RWPE2 (cell line): ENCODE results near the gene ANO2.

Source experiments
- ATAC-seq: fragments of 200-7000 bp; cut with Tn5 transposase; 3 replicates; pipeline ENCODE4 v1.9.1; 2021; ENCODE audit warnings: low read depth
- DNase-seq: peaks from one replicate; pipeline ENCODE4 v3.0.0-alpha.2; 2020; ENCODE audit warnings: low spot score
- H3K27ac ChIP-seq: fragments of 450-650 bp; 2 replicates; pipeline ENCODE4 v1.5.1; 2017; ENCODE audit warnings: mild to moderate bottlenecking; ENCODE audit not compliant: poor library complexity, severe bottlenecking
- H3K27me3 ChIP-seq: fragments of 250-450 bp; sonication (Bioruptor Pico); 2 replicates; pipeline ENCODE4 v1.5.1; 2021; ENCODE audit warnings: mild to moderate bottlenecking, moderate library complexity; ENCODE audit not compliant: insufficient read depth, poor library complexity, severe bottlenecking
- H3K36me3 ChIP-seq: fragments of 250-450 bp; sonication (Bioruptor Pico); 2 replicates; pipeline ENCODE4 v1.5.1; 2020; ENCODE audit warnings: low read depth, mild to moderate bottlenecking, moderate library complexity
- H3K4me1 ChIP-seq: fragments of 250-450 bp; sonication (Bioruptor Pico); 2 replicates; pipeline ENCODE4 v1.5.1; 2021; ENCODE audit warnings: mild to moderate bottlenecking, moderate library complexity; ENCODE audit not compliant: insufficient read depth, poor library complexity, severe bottlenecking
- H3K4me3 ChIP-seq: fragments of 250-450 bp; sonication (Bioruptor Pico); 2 replicates; pipeline ENCODE4 v1.5.1; 2021; ENCODE audit warnings: mild to moderate bottlenecking, moderate library complexity; ENCODE audit not compliant: severe bottlenecking
- H3K9me3 ChIP-seq: fragments of 250-450 bp; sonication (Bioruptor Pico); 2 replicates; pipeline ENCODE4 v1.5.1; 2021; ENCODE audit warnings: mild to moderate bottlenecking, moderate library complexity; ENCODE audit not compliant: severe bottlenecking
- TF ChIP-seq, protein P1 (sequence below): fragments of 450-650 bp; IDR thresholded peaks from one replicate; pipeline ENCODE4 v1.5.1; 2017; ENCODE audit warnings: mild to moderate bottlenecking, moderate library complexity; ENCODE audit not compliant: poor library complexity, severe bottlenecking

Gene ANO2

GRCh38 chr12:5524769-5525436, 420.2 kb downstream of the ANO2 start:
- no peak for DNase-seq
- H3K27ac ChIP-seq: no peak overlapping the region
- H3K4me3 ChIP-seq: no peak overlapping the region
- ATAC-seq: no peak
- H3K27me3 ChIP-seq: peaks cover 9% of the 10 kb centered on the region
- H3K9me3 ChIP-seq: no peaks in the 10 kb centered on the region
- no peaks in the 10 kb centered on the region for H3K4me1 ChIP-seq
- H3K36me3 ChIP-seq: no peaks in the 10 kb centered on the region
- TF ChIP-seq, protein P1, sequence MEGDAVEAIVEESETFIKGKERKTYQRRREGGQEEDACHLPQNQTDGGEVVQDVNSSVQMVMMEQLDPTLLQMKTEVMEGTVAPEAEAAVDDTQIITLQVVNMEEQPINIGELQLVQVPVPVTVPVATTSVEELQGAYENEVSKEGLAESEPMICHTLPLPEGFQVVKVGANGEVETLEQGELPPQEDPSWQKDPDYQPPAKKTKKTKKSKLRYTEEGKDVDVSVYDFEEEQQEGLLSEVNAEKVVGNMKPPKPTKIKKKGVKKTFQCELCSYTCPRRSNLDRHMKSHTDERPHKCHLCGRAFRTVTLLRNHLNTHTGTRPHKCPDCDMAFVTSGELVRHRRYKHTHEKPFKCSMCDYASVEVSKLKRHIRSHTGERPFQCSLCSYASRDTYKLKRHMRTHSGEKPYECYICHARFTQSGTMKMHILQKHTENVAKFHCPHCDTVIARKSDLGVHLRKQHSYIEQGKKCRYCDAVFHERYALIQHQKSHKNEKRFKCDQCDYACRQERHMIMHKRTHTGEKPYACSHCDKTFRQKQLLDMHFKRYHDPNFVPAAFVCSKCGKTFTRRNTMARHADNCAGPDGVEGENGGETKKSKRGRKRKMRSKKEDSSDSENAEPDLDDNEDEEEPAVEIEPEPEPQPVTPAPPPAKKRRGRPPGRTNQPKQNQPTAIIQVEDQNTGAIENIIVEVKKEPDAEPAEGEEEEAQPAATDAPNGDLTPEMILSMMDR: no peak

GRCh38 chr12:5524116-5524768, 420.8 kb downstream of the ANO2 start:
- TF ChIP-seq, protein P1: no peak
- no peaks in the 10 kb centered on the region for H3K36me3 ChIP-seq
- no peak for ATAC-seq

DNA sequence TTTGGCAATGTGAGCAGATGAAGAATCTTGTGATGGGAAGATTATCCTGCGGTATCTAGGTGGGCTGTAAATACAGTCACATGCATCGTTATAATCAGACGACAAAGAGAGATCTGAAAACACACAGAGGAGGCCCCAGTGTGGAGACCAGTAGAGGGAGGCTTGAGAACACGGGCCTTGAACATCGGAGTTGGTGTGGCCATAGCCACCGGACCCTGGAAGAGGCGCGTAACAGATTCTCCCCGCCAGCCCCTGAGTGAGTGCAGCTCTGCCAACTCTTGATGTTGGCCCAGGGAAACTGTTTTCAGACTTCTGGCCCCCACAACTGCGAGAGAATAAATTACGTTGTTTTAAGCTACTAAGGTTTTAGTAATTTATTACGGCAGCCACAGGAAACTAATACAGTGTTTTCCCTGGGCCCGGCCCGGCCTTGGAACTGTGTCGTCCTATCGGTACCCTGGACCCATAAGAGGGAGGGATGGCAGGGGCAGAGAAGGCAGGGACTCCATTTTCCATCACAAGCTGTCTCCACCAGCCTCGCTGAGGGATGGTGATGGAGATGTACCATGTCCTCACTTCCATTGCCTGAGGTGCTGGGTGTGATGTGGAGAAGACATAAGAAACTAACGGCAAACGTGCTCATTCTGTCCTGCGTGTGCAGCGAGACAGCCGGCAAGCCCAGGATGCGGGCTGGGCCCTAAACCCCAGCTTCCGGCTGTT, 421.5 kb downstream of the ANO2 start:
- TF ChIP-seq, protein P1: no peak
- no peaks in the 10 kb centered on the region for H3K9me3 ChIP-seq
- no peak overlapping the region for H3K27ac ChIP-seq
- ATAC-seq (no peak), DNase-seq (no peak)
- no peaks in the 10 kb centered on the region for H3K4me1 ChIP-seq
- H3K36me3 ChIP-seq: no peaks in the 10 kb centered on the region
- no peak overlapping the region for H3K4me3 ChIP-seq
- no peaks in the 10 kb centered on the region for H3K27me3 ChIP-seq

More at GRCh38 chr12:5524116-5524768, 420.8 kb downstream of the ANO2 start:
- no peak overlapping the region for H3K27ac ChIP-seq
- H3K27me3 ChIP-seq: peaks cover 7% of the 10 kb centered on the region
- DNase-seq: no peak
- H3K9me3 ChIP-seq: no peaks in the 10 kb centered on the region
- H3K4me1 ChIP-seq: no peaks in the 10 kb centered on the region
- H3K4me3 ChIP-seq: no peak overlapping the region

GRCh38 chr12:5522432-5523335, 422.4 kb downstream of the ANO2 start:
- ATAC-seq: no peak

More at GRCh38 chr12:5522432-5523335, 422.4 kb downstream of the ANO2 start:
- TF ChIP-seq, protein P1: no peak
- no peaks in the 10 kb centered on the region for H3K9me3 ChIP-seq
- no peak for DNase-seq
- no peaks in the 10 kb centered on the region for H3K36me3 ChIP-seq
- H3K27ac ChIP-seq: no peak overlapping the region
- no peak overlapping the region for H3K4me3 ChIP-seq
- H3K4me1 ChIP-seq: no peaks in the 10 kb centered on the region
- H3K27me3 ChIP-seq: no peaks in the 10 kb centered on the region
